ENCODE data around the gene CDKAL1.

Gene CDKAL1

GRCh38 chr6:21173678-21174077 lies 639.4 kb downstream of the CDKAL1 start:
- no peaks in the 10 kb centered on the region for H3K4me1 ChIP-seq (ENCODE audit: insufficient read depth, low read length)
- H3K27ac ChIP-seq (ENCODE audit: low read length): no peak overlapping the region
- ATAC-seq (ENCODE audit: insufficient read depth, low read depth): no peak
- no peak overlapping the region for H3K9ac ChIP-seq (ENCODE audit: low read depth, low read length)
- H3K27me3 ChIP-seq (ENCODE audit: insufficient read depth, low read length, poor library complexity): no peaks in the 10 kb centered on the region
- H3K4me2 ChIP-seq (ENCODE audit: insufficient read depth, low read length): no peak overlapping the region
- H4K20me1 ChIP-seq (ENCODE audit: insufficient read depth, low read length): no peaks in the 10 kb centered on the region
- TF ChIP-seq EZH2 (IDR thresholded peaks at IDR 0.05; ENCODE audit: borderline replicate concordance, low read depth, low read length, severe bottlenecking) (no peak), CTCF (IDR thresholded peaks at IDR 0.05; ENCODE audit: borderline replicate concordance, extremely low read depth, low read length, poor library complexity, severe bottlenecking) (no peak)
- H3K79me2 ChIP-seq (ENCODE audit: insufficient read depth, low read length): no peaks in the 10 kb centered on the region
- no peaks in the 10 kb centered on the region for H3K36me3 ChIP-seq (ENCODE audit: insufficient read depth, low read length)
- H2AFZ ChIP-seq (ENCODE audit: low read depth, low read length): no peak overlapping the region
- no peak for DNase-seq
- no peaks in the 10 kb centered on the region for H3K9me3 ChIP-seq (ENCODE audit: insufficient read depth, low read length, severe bottlenecking)
- H3K4me3 ChIP-seq (ENCODE audit: low read depth in 1 of 2, low read length in 2 of 2): no peak overlapping the region

GRCh38 chr6:21176197-21176596 lies 641.9 kb downstream of the CDKAL1 start:
- TF ChIP-seq EZH2 (IDR thresholded peaks at IDR 0.05; ENCODE audit: borderline replicate concordance, low read depth, low read length, severe bottlenecking) (no peak), CTCF (IDR thresholded peaks at IDR 0.05; ENCODE audit: borderline replicate concordance, extremely low read depth, low read length, poor library complexity, severe bottlenecking) (no peak)
- H3K27me3 ChIP-seq (ENCODE audit: insufficient read depth, low read length, poor library complexity): no peaks in the 10 kb centered on the region

GRCh38 chr6:21180155-21180554 lies 645.9 kb downstream of the CDKAL1 start:
- H3K79me2 ChIP-seq (ENCODE audit: insufficient read depth, low read length): no peaks in the 10 kb centered on the region
- H3K9me3 ChIP-seq (ENCODE audit: insufficient read depth, low read length, severe bottlenecking): no peaks in the 10 kb centered on the region
- H3K36me3 ChIP-seq (ENCODE audit: insufficient read depth, low read length): no peaks in the 10 kb centered on the region
- no peaks in the 10 kb centered on the region for H3K27me3 ChIP-seq (ENCODE audit: insufficient read depth, low read length, poor library complexity)
- no peak overlapping the region for H2AFZ ChIP-seq (ENCODE audit: low read depth, low read length)
- no peak for DNase-seq
- peaks cover 4% of the 10 kb centered on the region; the same call in 1 of the 2 replicates for H3K4me1 ChIP-seq (ENCODE audit: insufficient read depth, low read length)
- no peak for TF ChIP-seq EZH2 (IDR thresholded peaks at IDR 0.05; ENCODE audit: borderline replicate concordance, low read depth, low read length, severe bottlenecking)
- TF ChIP-seq CTCF (IDR thresholded peaks at IDR 0.05; ENCODE audit: borderline replicate concordance, extremely low read depth, low read length, poor library complexity, severe bottlenecking): no peak
- no peak overlapping the region for H3K4me2 ChIP-seq (ENCODE audit: insufficient read depth, low read length)
- H3K27ac ChIP-seq (ENCODE audit: low read length): no peak overlapping the region
- ATAC-seq (ENCODE audit: insufficient read depth, low read depth): no peak
- no peak overlapping the region for H3K9ac ChIP-seq (ENCODE audit: low read depth, low read length)
- no peaks in the 10 kb centered on the region for H4K20me1 ChIP-seq (ENCODE audit: insufficient read depth, low read length)
- no peak overlapping the region for H3K4me3 ChIP-seq (ENCODE audit: low read depth in 1 of 2, low read length in 2 of 2)

More at GRCh38 chr6:21176197-21176596, 641.9 kb downstream of the CDKAL1 start:
- no peaks in the 10 kb centered on the region for H3K4me1 ChIP-seq (ENCODE audit: insufficient read depth, low read length)
- no peak for ATAC-seq (ENCODE audit: insufficient read depth, low read depth)
- H3K36me3 ChIP-seq (ENCODE audit: insufficient read depth, low read length): no peaks in the 10 kb centered on the region
- no peak for DNase-seq
- no peaks in the 10 kb centered on the region for H4K20me1 ChIP-seq (ENCODE audit: insufficient read depth, low read length)
- no peak overlapping the region for H3K4me2 ChIP-seq (ENCODE audit: insufficient read depth, low read length)
- H3K4me3 ChIP-seq (ENCODE audit: low read depth in 1 of 2, low read length in 2 of 2): no peak overlapping the region
- H3K9ac ChIP-seq (ENCODE audit: low read depth, low read length): no peak overlapping the region
- H3K9me3 ChIP-seq (ENCODE audit: insufficient read depth, low read length, severe bottlenecking): no peaks in the 10 kb centered on the region
- no peak overlapping the region for H3K27ac ChIP-seq (ENCODE audit: low read length)
- no peaks in the 10 kb centered on the region for H3K79me2 ChIP-seq (ENCODE audit: insufficient read depth, low read length)
- H2AFZ ChIP-seq (ENCODE audit: low read depth, low read length): no peak overlapping the region

Measured in DND-41 (cell line).